BJ (cell line): ENCODE measurements around the gene SLC6A12. TPM values are rescaled to one million over a fixed set of nuclear protein-coding genes. Genes with fewer than 3 reads are reported as not detected.

Source experiments
- CTCF ChIA-PET: fragments of 350-600 bp; formaldehyde crosslinking; extraction: SDS; loops from one replicate; lab custom pipeline; 2021; ENCODE audit warnings: antibody characterized with exemption, inconsistent platforms; lab: Yijun Ruan, JAX
- POLR2A ChIA-PET: fragments of 300-600 bp; sonication (Branson Sonifier 250); formaldehyde crosslinking; extraction: SDS; loops from one replicate; lab custom pipeline; 2021; ENCODE audit warnings: antibody characterized with exemption; lab: Charles Lee
- DNase-seq: peaks from one replicate; pipeline ENCODE4 v3.0.0-alpha.2; 2011; ENCODE audit warnings: low read depth
- H3K27me3 ChIP-seq: 2 replicates; pipeline ENCODE4 v1.6.0; 2011; ENCODE audit warnings: low read length; ENCODE audit not compliant: control insufficient read depth, insufficient read depth
- H3K36me3 ChIP-seq: 2 replicates; pipeline ENCODE4 v1.5.1; 2011; ENCODE audit warnings: low read length; ENCODE audit not compliant: control insufficient read depth, insufficient read depth
- H3K4me3 ChIP-seq: 2 replicates; pipeline ENCODE4 v1.5.1; 2011; ENCODE audit warnings: low read depth, mild to moderate bottlenecking, control low read depth, low read length
- CTCF ChIP-seq: IDR thresholded peaks from 2 replicates; pipeline ENCODE4 v1.5.1; 2011; ENCODE audit warnings: low read depth, mild to moderate bottlenecking, control low read depth, inconsistent platforms, low read length, moderate library complexity; ENCODE audit not compliant: insufficient read depth
- polyA plus RNA-seq: library from polyadenylated mRNA; depleted of rRNA; stranded (reverse); fragments of >200 nt; gene quantifications from 2 replicates; pipeline ENCODE4 v1.2.3, GENCODE V29; 2011

The SLC6A12 gene
- polyA plus RNA-seq, 1 experiment = not detected

- CTCF ChIA-PET = no interaction called here
- Histone ChIP-seq H3K4me3 (no peak overlapping the region), H3K27me3 (peaks cover 18% of the 10 kb centered on the region), H3K36me3 (no peaks in the 10 kb centered on the region)
- TF ChIP-seq CTCF = no peak
- DNase-seq = no peak
- POLR2A ChIA-PET = no interaction called here
Observed at GRCh38 chr12:210277-211141, 3.4 kb downstream of the SLC6A12 start.

- Histone ChIP-seq H3K4me3 (no peak overlapping the region), H3K27me3 (peaks cover 20% of the 10 kb centered on the region), H3K36me3 (no peaks in the 10 kb centered on the region)
- TF ChIP-seq CTCF = no peak
- DNase-seq = no peak
- ChIA-PET POLR2A (no interaction called here), CTCF (no interaction called here)
Observed at GRCh38 chr12:209851-210250, 4.1 kb downstream of the SLC6A12 start.

GRCh38 chr12:209246-209645 is 4.7 kb downstream of the SLC6A12 start:
- ChIA-PET CTCF (no interaction called here), POLR2A (no interaction called here)
- DNase-seq = no peak
- Histone ChIP-seq H3K36me3 (no peaks in the 10 kb centered on the region), H3K4me3 (no peak overlapping the region), H3K27me3 (peaks cover 26% of the 10 kb centered on the region)
- no peak for TF ChIP-seq CTCF

GRCh38 chr12:208813-209212 is 5.1 kb downstream of the SLC6A12 start:
- H3K36me3 ChIP-seq = no peaks in the 10 kb centered on the region
- TF ChIP-seq CTCF = no peak
- peaks cover 29% of the 10 kb centered on the region for H3K27me3 ChIP-seq
- no peak overlapping the region for H3K4me3 ChIP-seq
- POLR2A ChIA-PET = no interaction called here
- CTCF ChIA-PET = no interaction called here
- DNase-seq = no peak

- Histone ChIP-seq H3K36me3 (no peaks in the 10 kb centered on the region), H3K27me3 (peaks cover 23% of the 10 kb centered on the region), H3K4me3 (no peak overlapping the region)
- CTCF ChIA-PET = no interaction called here
- POLR2A ChIA-PET = no interaction called here
- no peak for TF ChIP-seq CTCF
- DNase-seq = no peak
Observed at GRCh38 chr12:207804-208203, 6.2 kb downstream of the SLC6A12 start.
